Thyroid gland (tissue), 4 donors: ENCODE results near the gene PRR13.

Experiments
- POLR2A ChIP-seq, 2 donors: fragments of 450-650 bp; IDR thresholded peaks; one replicate each; pipeline ENCODE4 v1.6.1; 2017; ENCODE audit warnings: antibody characterized with exemption in 2 of 2, mild to moderate bottlenecking in 2 of 2, moderate library complexity in 1 of 2
- TF ChIP-seq, protein P1 (sequence below), 6 experiments: fragments of 200-600 bp in 3 of 6; fragments of 450-650 bp in 3 of 6; sonication (generic) in 3 of 6; IDR thresholded peaks; one replicate each; pipeline ENCODE4 v1.5.1; 2016 to 2019; ENCODE audit warnings: antibody characterized with exemption in 6 of 6, mild to moderate bottlenecking in 2 of 6, inconsistent platforms in 1 of 6, moderate library complexity in 1 of 6

- TF ChIP-seq, protein P1, sequence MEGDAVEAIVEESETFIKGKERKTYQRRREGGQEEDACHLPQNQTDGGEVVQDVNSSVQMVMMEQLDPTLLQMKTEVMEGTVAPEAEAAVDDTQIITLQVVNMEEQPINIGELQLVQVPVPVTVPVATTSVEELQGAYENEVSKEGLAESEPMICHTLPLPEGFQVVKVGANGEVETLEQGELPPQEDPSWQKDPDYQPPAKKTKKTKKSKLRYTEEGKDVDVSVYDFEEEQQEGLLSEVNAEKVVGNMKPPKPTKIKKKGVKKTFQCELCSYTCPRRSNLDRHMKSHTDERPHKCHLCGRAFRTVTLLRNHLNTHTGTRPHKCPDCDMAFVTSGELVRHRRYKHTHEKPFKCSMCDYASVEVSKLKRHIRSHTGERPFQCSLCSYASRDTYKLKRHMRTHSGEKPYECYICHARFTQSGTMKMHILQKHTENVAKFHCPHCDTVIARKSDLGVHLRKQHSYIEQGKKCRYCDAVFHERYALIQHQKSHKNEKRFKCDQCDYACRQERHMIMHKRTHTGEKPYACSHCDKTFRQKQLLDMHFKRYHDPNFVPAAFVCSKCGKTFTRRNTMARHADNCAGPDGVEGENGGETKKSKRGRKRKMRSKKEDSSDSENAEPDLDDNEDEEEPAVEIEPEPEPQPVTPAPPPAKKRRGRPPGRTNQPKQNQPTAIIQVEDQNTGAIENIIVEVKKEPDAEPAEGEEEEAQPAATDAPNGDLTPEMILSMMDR (IDR thresholded peaks at IDR 0.05) = no peak
- no peak for TF ChIP-seq POLR2A (IDR thresholded peaks at IDR 0.05)
Observed at GRCh38 chr12:53492188-53492587, 50.7 kb downstream of the PRR13 start.
